Measurements from ENCODE around the gene HIVEP1. TPM values are rescaled to one million over a fixed set of nuclear protein-coding genes. Genes with fewer than 3 reads are reported as not detected.

HIVEP1 gene
- polyA plus RNA-seq, 1 experiment: 13.9 TPM

DNA sequence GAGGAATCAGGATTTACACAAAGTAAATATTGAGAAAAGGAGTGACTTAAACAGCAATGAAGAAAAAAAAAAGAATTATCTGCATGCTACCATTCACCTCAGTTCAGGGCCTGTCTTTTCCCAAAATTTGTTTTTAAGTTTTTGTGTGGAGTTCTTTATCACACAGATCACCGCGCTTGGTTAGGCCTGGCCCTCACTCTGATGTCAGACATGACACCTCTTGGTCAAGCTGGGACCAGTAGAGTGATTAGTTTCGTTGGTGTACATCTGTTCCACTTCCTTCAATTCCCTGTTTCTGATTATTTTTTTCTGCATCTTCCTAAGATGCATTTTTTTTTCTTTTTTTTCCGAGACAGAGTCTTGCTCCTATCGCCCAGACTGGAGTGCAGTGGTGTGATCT lies 34.9 kb upstream of the HIVEP1 start:
- H3K4me3 ChIP-seq (ENCODE audit: low read depth, low read length): no peak overlapping the region
- no peaks in the 10 kb centered on the region for H3K9me3 ChIP-seq (ENCODE audit: control insufficient read depth, insufficient read depth, low read length)
- POLR2A ChIA-PET: no interaction called here
- no peaks in the 10 kb centered on the region for H3K27me3 ChIP-seq (ENCODE audit: control insufficient read depth, insufficient read depth, low read length)
- CTCF ChIA-PET: no interaction called here
- no peak for DNase-seq (ENCODE audit: low read depth, low spot score)
- no peak overlapping the region for H3K27ac ChIP-seq (ENCODE audit: low read depth, low read length)
- TF ChIP-seq, protein P1, sequence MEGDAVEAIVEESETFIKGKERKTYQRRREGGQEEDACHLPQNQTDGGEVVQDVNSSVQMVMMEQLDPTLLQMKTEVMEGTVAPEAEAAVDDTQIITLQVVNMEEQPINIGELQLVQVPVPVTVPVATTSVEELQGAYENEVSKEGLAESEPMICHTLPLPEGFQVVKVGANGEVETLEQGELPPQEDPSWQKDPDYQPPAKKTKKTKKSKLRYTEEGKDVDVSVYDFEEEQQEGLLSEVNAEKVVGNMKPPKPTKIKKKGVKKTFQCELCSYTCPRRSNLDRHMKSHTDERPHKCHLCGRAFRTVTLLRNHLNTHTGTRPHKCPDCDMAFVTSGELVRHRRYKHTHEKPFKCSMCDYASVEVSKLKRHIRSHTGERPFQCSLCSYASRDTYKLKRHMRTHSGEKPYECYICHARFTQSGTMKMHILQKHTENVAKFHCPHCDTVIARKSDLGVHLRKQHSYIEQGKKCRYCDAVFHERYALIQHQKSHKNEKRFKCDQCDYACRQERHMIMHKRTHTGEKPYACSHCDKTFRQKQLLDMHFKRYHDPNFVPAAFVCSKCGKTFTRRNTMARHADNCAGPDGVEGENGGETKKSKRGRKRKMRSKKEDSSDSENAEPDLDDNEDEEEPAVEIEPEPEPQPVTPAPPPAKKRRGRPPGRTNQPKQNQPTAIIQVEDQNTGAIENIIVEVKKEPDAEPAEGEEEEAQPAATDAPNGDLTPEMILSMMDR (IDR thresholded peaks at IDR 0.05; ENCODE audit: low read depth, low read length): no peak

GRCh38 chr6:11977738-11978137 lies 34.4 kb upstream of the HIVEP1 start:
- POLR2A ChIA-PET: no interaction called here
- no peaks in the 10 kb centered on the region for H3K27me3 ChIP-seq (ENCODE audit: control insufficient read depth, insufficient read depth, low read length)
- no peak overlapping the region for H3K27ac ChIP-seq (ENCODE audit: low read depth, low read length)
- H3K4me3 ChIP-seq (ENCODE audit: low read depth, low read length): no peak overlapping the region
- no peak for DNase-seq (ENCODE audit: low read depth, low spot score)
- H3K9me3 ChIP-seq (ENCODE audit: control insufficient read depth, insufficient read depth, low read length): no peaks in the 10 kb centered on the region
- CTCF ChIA-PET: no interaction called here
- TF ChIP-seq, protein P1 (IDR thresholded peaks at IDR 0.05; ENCODE audit: low read depth, low read length): no peak

GRCh38 chr6:11978169-11978987 lies 33.7 kb upstream of the HIVEP1 start:
- no peaks in the 10 kb centered on the region for H3K9me3 ChIP-seq (ENCODE audit: control insufficient read depth, insufficient read depth, low read length)
- ChIA-PET CTCF (no interaction called here), POLR2A (no interaction called here)
- TF ChIP-seq, protein P1 (IDR thresholded peaks at IDR 0.05; ENCODE audit: low read depth, low read length): no peak
- DNase-seq (ENCODE audit: low read depth, low spot score): no peak
- H3K27ac ChIP-seq (ENCODE audit: low read depth, low read length): no peak overlapping the region
- H3K4me3 ChIP-seq (ENCODE audit: low read depth, low read length): no peak overlapping the region
- no peaks in the 10 kb centered on the region for H3K27me3 ChIP-seq (ENCODE audit: control insufficient read depth, insufficient read depth, low read length)

DNA sequence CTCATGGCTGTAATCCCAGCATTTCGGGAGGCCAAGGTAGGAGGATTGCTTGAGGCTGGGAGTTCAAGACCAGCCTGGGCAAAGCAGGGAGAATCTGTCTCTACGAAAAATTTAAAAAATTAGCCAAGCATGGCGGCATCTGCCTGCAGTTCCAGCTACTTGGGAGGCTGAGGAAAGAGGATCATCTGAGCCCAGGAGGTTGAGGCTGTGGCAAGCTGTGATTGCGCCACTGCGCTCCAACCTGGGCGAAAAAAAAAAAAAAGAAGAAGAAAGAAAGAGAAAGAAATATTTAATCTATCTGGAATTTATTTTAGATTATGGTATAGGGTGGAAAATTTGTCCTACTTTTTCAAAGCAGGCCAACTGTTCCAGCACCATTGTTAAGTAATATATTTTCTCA lies 32.2 kb upstream of the HIVEP1 start:
- Histone ChIP-seq H3K4me3 (ENCODE audit: low read depth, low read length) (no peak overlapping the region), H3K27me3 (ENCODE audit: control insufficient read depth, insufficient read depth, low read length) (no peaks in the 10 kb centered on the region), H3K27ac (ENCODE audit: low read depth, low read length) (no peak overlapping the region), H3K9me3 (ENCODE audit: control insufficient read depth, insufficient read depth, low read length) (no peaks in the 10 kb centered on the region)
- no peak for DNase-seq (ENCODE audit: low read depth, low spot score)
- TF ChIP-seq, protein P1 (IDR thresholded peaks at IDR 0.05; ENCODE audit: low read depth, low read length): no peak
- ChIA-PET CTCF (interaction anchor here (1.2 kb wide), 1 partner anchor 14 kb away, joined by 3 read pairs; no protein-coding TSS in a partner anchor), POLR2A (no interaction called here)

GRCh38 chr6:11983306-11983705 lies 28.8 kb upstream of the HIVEP1 start:
- no peaks in the 10 kb centered on the region; the same call in 1 of the 2 replicates for H3K9me3 ChIP-seq (ENCODE audit: control insufficient read depth, insufficient read depth, low read length)
- no peaks in the 10 kb centered on the region for H3K27me3 ChIP-seq (ENCODE audit: control insufficient read depth, insufficient read depth, low read length)
- TF ChIP-seq, protein P1 (IDR thresholded peaks at IDR 0.05; ENCODE audit: low read depth, low read length): no peak
- DNase-seq (ENCODE audit: low read depth, low spot score): no peak
- CTCF ChIA-PET: no interaction called here
- POLR2A ChIA-PET: no interaction called here
- H3K4me3 ChIP-seq (ENCODE audit: low read depth, low read length): no peak overlapping the region
- no peak overlapping the region for H3K27ac ChIP-seq (ENCODE audit: low read depth, low read length)

Measured in AG04450 (cell line).